Neuronal stem cell (in vitro differentiated cells): Measurements from ENCODE around the gene RPP30.

Experiments
- DNase-seq: peaks from one replicate; pipeline ENCODE4 v3.0.0-alpha.2; 2013; ENCODE audit warnings: low spot score
- H2AFZ ChIP-seq: one replicate; pipeline ENCODE4 v1.6.1; 2013; ENCODE audit warnings: mild to moderate bottlenecking, low read length, inconsistent platforms
- H2AK5ac ChIP-seq: 2 replicates; pipeline ENCODE4 v1.6.1; 2013; ENCODE audit warnings: low read depth, mild to moderate bottlenecking, inconsistent platforms, low read length, moderate library complexity, mixed read lengths
- H2BK120ac ChIP-seq: 2 replicates; pipeline ENCODE4 v1.6.1; 2013; ENCODE audit warnings: low read depth, mild to moderate bottlenecking, inconsistent platforms, low read length, moderate library complexity, mixed read lengths
- H2BK12ac ChIP-seq: one replicate; pipeline ENCODE4 v1.6.1; 2013; ENCODE audit warnings: low read length, inconsistent platforms
- H2BK15ac ChIP-seq: 2 replicates; pipeline ENCODE4 v1.6.1; 2013; ENCODE audit warnings: mild to moderate bottlenecking, low read length, inconsistent platforms, mixed read lengths
- H2BK5ac ChIP-seq: one replicate; pipeline ENCODE4 v1.6.1; 2013; ENCODE audit warnings: inconsistent platforms, mild to moderate bottlenecking, low read length, moderate library complexity
- H3K14ac ChIP-seq: one replicate; pipeline ENCODE4 v1.6.1; 2013; ENCODE audit warnings: low read length, inconsistent platforms
- H3K18ac ChIP-seq: 2 replicates; pipeline ENCODE4 v1.6.1; 2013; ENCODE audit warnings: low read length, inconsistent platforms
- H3K23ac ChIP-seq: 2 replicates; pipeline ENCODE4 v1.6.1; 2013; ENCODE audit warnings: low read depth, mild to moderate bottlenecking, mixed read lengths, low read length, inconsistent platforms; ENCODE audit not compliant: poor library complexity
- H3K27ac ChIP-seq: replicated peaks from 3 replicates; pipeline ENCODE4 v1.5.1; 2013; ENCODE audit warnings: low read length, inconsistent platforms
- H3K27me3 ChIP-seq, 3 experiments: 2 replicates each; pipeline ENCODE4 v1.6.1; 2013; ENCODE audit warnings: low read length in 3 of 3, mild to moderate bottlenecking in 2 of 3, inconsistent platforms in 1 of 3, low read depth in 1 of 3, mixed read lengths in 1 of 3, moderate library complexity in 1 of 3; ENCODE audit not compliant: control insufficient read depth in 3 of 3, insufficient read depth in 3 of 3
- H3K36me3 ChIP-seq, 2 donors: replicated peaks in 1 of 2; 2 replicates each; pipeline ENCODE4 v1.6.1; 2013; ENCODE audit warnings: low read length in 2 of 2; ENCODE audit not compliant: control insufficient read depth in 2 of 2, insufficient read depth in 2 of 2
- H3K4ac ChIP-seq: 2 replicates; pipeline ENCODE4 v1.6.1; 2013; ENCODE audit warnings: inconsistent platforms, mild to moderate bottlenecking, low read length, moderate library complexity
- H3K4me1 ChIP-seq, 2 donors: 1 replicate in 1 of 2; 2 replicates in 1 of 2; pipeline ENCODE4 v1.6.1; 2013; ENCODE audit warnings: low read length in 2 of 2, low read depth in 1 of 2; ENCODE audit not compliant: control insufficient read depth in 2 of 2, insufficient read depth in 1 of 2
- H3K4me2 ChIP-seq: one replicate; pipeline ENCODE4 v1.6.1; 2013; ENCODE audit warnings: mild to moderate bottlenecking, low read length, inconsistent platforms; ENCODE audit not compliant: insufficient read depth, poor library complexity, severe bottlenecking
- H3K4me3 ChIP-seq, 2 donors: 2 replicates each; pipeline ENCODE4 v1.5.1; 2013; ENCODE audit warnings: low read length in 2 of 2, mild to moderate bottlenecking in 2 of 2, inconsistent platforms in 1 of 2, moderate library complexity in 1 of 2
- H3K79me1 ChIP-seq: one replicate; pipeline ENCODE4 v1.6.1; 2013; ENCODE audit warnings: low read depth, mild to moderate bottlenecking, inconsistent platforms, low read length, moderate library complexity
- H3K9ac ChIP-seq: one replicate; pipeline ENCODE4 v1.6.1; 2013; ENCODE audit warnings: mild to moderate bottlenecking, low read depth, low read length, inconsistent platforms; ENCODE audit not compliant: poor library complexity
- H3K9me3 ChIP-seq, 2 donors: replicated peaks in 1 of 2; 2 replicates each; pipeline versions ENCODE3 to v1.6.1; 2013; ENCODE audit warnings: low read length in 2 of 2, mild to moderate bottlenecking in 2 of 2, inconsistent platforms in 1 of 2, low read depth in 1 of 2, mixed read lengths in 1 of 2, moderate library complexity in 1 of 2; ENCODE audit not compliant: control insufficient read depth in 2 of 2, insufficient read depth in 1 of 2
- H4K8ac ChIP-seq: one replicate; pipeline ENCODE4 v1.6.1; 2013; ENCODE audit warnings: low read depth, mild to moderate bottlenecking, inconsistent platforms, low read length, moderate library complexity
- H4K91ac ChIP-seq: one replicate; pipeline ENCODE4 v1.6.1; 2013; ENCODE audit warnings: low read length, low read depth, mild to moderate bottlenecking, inconsistent platforms; ENCODE audit not compliant: poor library complexity
- WGBS, 2 donors: extraction: QIAGEN DNeasy Blood & Tissue Kit; methylation state at CpG; one replicate each; pipeline ENCODE4 v1.1.7; 2013; ENCODE audit warnings: missing lambda C conversion rate in 2 of 2, mixed read lengths in 1 of 2; ENCODE audit not compliant: insufficient read length in 2 of 2, insufficient replicate concordance in 1 of 2; ENCODE audit errors: extremely low coverage in 2 of 2; 5-methylcytosine and 5-hydroxymethylcytosine counted together

RPP30 gene

DNA sequence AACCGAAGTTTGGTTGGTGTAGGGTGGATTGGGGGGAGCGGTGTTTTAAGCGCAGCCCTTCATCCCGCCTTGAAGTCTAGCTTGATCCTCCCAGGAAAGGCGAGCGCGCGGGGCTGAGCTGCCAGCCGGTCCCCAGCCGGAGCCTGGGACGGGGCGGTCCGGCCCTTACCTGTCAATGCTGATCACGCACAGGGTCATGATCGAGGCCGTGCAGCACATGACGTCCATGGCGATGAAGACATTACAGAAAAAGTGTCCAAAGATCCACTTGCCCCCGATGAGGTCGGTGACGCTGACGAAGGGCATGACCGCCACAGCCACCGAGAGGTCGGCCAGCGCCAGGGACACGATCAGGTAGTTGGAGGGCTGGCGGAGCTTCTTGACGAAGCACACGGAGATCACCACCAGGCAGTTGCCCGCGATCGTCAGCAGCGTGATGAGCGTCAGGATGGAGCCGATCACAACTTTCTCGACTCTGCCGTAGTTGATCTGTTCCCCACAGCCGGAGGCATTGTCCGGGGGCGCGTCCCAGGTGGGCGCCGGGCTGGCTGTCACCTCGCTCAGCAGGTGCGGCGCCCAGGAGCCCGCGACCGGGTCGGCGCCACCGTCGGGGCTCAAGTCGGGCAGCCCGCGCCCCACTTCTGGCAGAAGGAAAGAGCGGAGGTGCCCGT is 14.7 kb upstream of the RPP30 start:
- Histone ChIP-seq H3K4ac (no peak overlapping the region), H2BK15ac (no peak overlapping the region), H3K36me3 (no peaks in the 10 kb centered on the region), H3K27ac (no peak overlapping the region), H4K91ac (no peak overlapping the region), H3K4me3 (peak overlapping the region; percentile 49 to 93), H2AK5ac (no peak overlapping the region), H3K4me2 (peak overlapping the region; percentile 92), H3K9ac (peak overlapping the region; percentile 81), H3K9me3 (no peaks in the 10 kb centered on the region), H2AFZ (peak overlapping the region; percentile 96), H3K23ac (peak overlapping the region; percentile 92), H3K14ac (peak overlapping the region; percentile 71), H4K8ac (no peak overlapping the region), H3K4me1 (peaks cover 0 to 5% of the 10 kb centered on the region in 2 donors), H3K79me1 (no peaks in the 10 kb centered on the region), H3K18ac (peak overlapping the region; percentile 76), H2BK5ac (peak overlapping the region; percentile 39), H3K27me3 (peaks cover 8 to 80% (median 22%) of the 10 kb centered on the region in 3 experiments), H2BK12ac (no peak overlapping the region), H2BK120ac (no peak overlapping the region)
- no peak for DNase-seq
- WGBS, 2 donors = no CpG with 5 or more reads among the region's 59 CpGs

GRCh38 chr10:90857635-90858460 is 13.9 kb upstream of the RPP30 start, which contains the start of gene HTR7:
TSS of gene HTR7 (minus strand) at chr10:90858039. CDS start at chr10:90857671, 368 bp downstream.
- H4K91ac ChIP-seq = no peak within 1 kb of the TSS
- peak within 1 kb of the TSS; percentile 49 to 93 for H3K4me3 ChIP-seq
- H3K27ac ChIP-seq = no peak within 1 kb of the TSS
- H3K79me1 ChIP-seq = no peaks in the 10 kb centered on the region
- no CpG with 5 or more reads among the region's 104 CpGs for WGBS, 2 donors
- no peak within 1 kb of the TSS for H4K8ac ChIP-seq
- peaks cover 8 to 84% (median 22%) of the 10 kb centered on the region in 3 experiments for H3K27me3 ChIP-seq
- H2BK5ac ChIP-seq = peak within 1 kb of the TSS; percentile 39
- H2BK12ac ChIP-seq = no peak within 1 kb of the TSS
- H3K9ac ChIP-seq = peak within 1 kb of the TSS; percentile 81
- no peak within 1 kb of the TSS for H3K4ac ChIP-seq
- peak; percentile 65 for DNase-seq
- H2AK5ac ChIP-seq = no peak within 1 kb of the TSS
- no peaks in the 10 kb centered on the region for H3K9me3 ChIP-seq
- peak within 1 kb of the TSS; percentile 86 for H3K18ac ChIP-seq
- H3K14ac ChIP-seq = peak within 1 kb of the TSS; percentile 71
- H2AFZ ChIP-seq = peak within 1 kb of the TSS; percentile 96
- H3K23ac ChIP-seq = peak within 1 kb of the TSS; percentile 92
- peaks cover 0 to 5% of the 10 kb centered on the region in 2 donors for H3K4me1 ChIP-seq
- H3K4me2 ChIP-seq = peak within 1 kb of the TSS; percentile 94
- H2BK15ac ChIP-seq = no peak within 1 kb of the TSS
- no peak within 1 kb of the TSS for H2BK120ac ChIP-seq
- no peaks in the 10 kb centered on the region for H3K36me3 ChIP-seq

GRCh38 chr10:90858461-90858968 is 13.3 kb upstream of the RPP30 start:
- Histone ChIP-seq H3K27ac (no peak overlapping the region), H3K27me3 (peaks cover 8 to 88% (median 22%) of the 10 kb centered on the region in 3 experiments), H3K14ac (no peak overlapping the region), H3K9me3 (no peaks in the 10 kb centered on the region), H3K79me1 (no peaks in the 10 kb centered on the region), H4K8ac (no peak overlapping the region), H3K36me3 (no peaks in the 10 kb centered on the region), H3K9ac (no peak overlapping the region), H2BK15ac (no peak overlapping the region), H2BK120ac (no peak overlapping the region), H3K4me1 (peaks cover 0 to 5% of the 10 kb centered on the region in 2 donors), H2AFZ (peak overlapping the region; percentile 96), H3K4me2 (peak overlapping the region; percentile 94), H4K91ac (no peak overlapping the region), H3K23ac (no peak overlapping the region), H2BK5ac (no peak overlapping the region), H2BK12ac (no peak overlapping the region), H3K4ac (no peak overlapping the region), H3K18ac (no peak overlapping the region), H2AK5ac (no peak overlapping the region), H3K4me3 (peak overlapping the region in 1 of 2 donors; percentile 93)
- WGBS, 2 donors = no CpG with 5 or more reads among the region's 10 CpGs
- DNase-seq = no peak

- WGBS, 2 donors = no CpG with 5 or more reads among the region's 5 CpGs
- no peak overlapping the region for H3K4me2 ChIP-seq
- no peaks in the 10 kb centered on the region for H3K9me3 ChIP-seq
- no peak overlapping the region for H2BK12ac ChIP-seq
- H3K79me1 ChIP-seq = no peaks in the 10 kb centered on the region
- no peak overlapping the region for H3K18ac ChIP-seq
- H3K23ac ChIP-seq = no peak overlapping the region
- no peak overlapping the region for H2AK5ac ChIP-seq
- H3K27me3 ChIP-seq = peaks cover 8 to 81% (median 22%) of the 10 kb centered on the region in 3 experiments
- H4K91ac ChIP-seq = no peak overlapping the region
- no peak overlapping the region for H3K4ac ChIP-seq
- no peak overlapping the region for H3K4me3 ChIP-seq
- H2AFZ ChIP-seq = no peak overlapping the region
- H3K27ac ChIP-seq = no peak overlapping the region
- H4K8ac ChIP-seq = no peak overlapping the region
- no peak for DNase-seq
- no peak overlapping the region for H2BK120ac ChIP-seq
- H3K36me3 ChIP-seq = no peaks in the 10 kb centered on the region
- H3K14ac ChIP-seq = no peak overlapping the region
- H2BK5ac ChIP-seq = no peak overlapping the region
- peaks cover 0 to 5% of the 10 kb centered on the region in 2 donors for H3K4me1 ChIP-seq
- no peak overlapping the region for H3K9ac ChIP-seq
- no peak overlapping the region for H2BK15ac ChIP-seq
These were observed 12.4 kb upstream of the RPP30 start for GRCh38 chr10:90859321-90859751.
